Stimulated activated CD8-positive, alpha-beta memory T cell treated with anti-CD3 and anti-CD28 coated beads, Interleukin-7, amount 100 ng/mL, for 1 hour (primary cell): ENCODE measurements around the gene TRIM72.
"Not testable (repeated sequence)": the region's sequence is repeated elsewhere in the genome, so short reads cannot be mapped to it uniquely, and the experiment has no call there.

Experiments used
- DNase-seq, 2 donors: peaks; one replicate each; pipeline ENCODE4 v3.0.0-alpha.2; 2020; ENCODE audit warnings: low read depth in 2 of 2

TRIM72 gene

GRCh38 chr16:31256466-31256865, 42.5 kb downstream of the TRIM72 start:
- DNase-seq, result no peak

- no peak for DNase-seq
These were observed 44.4 kb downstream of the TRIM72 start for GRCh38 chr16:31258366-31258765.

DNA sequence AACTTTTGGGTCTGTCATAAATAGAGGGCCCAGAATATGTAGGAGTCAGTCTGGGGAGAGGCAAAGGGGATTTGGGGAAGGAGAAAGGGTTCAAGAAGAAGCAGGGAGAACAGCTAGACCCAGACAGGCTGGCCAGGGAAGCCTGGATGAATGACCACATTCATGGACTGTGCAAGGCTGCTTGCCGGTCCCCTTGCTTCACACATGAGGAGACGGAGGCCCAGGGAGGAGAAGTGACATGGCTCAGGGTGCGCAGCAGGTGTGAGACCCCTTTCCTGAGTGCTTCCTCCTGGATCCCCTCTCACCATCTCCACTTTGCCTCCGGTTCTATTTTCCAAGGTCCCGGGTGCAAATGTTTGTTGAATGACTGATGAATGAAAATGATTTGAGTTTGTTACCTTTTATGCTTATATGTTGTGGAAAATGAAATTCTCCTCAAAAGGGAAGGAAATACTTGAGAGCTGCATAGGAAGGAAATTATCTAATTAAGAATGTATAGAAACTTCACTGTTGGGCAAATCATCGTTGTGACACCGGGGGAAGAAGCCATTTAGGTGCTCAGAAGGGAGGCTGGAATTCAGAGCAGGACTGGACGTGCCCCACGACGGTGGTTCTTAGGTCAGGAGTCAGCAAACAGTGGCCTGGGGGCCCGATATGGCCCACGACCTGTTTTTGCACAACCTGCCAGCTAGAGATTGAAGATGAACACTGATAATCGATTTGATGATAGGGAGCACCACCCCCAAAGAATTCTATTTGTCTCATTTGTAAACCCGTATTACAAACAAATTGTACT, 46.4 kb downstream of the TRIM72 start:
- no peak for DNase-seq

DNA sequence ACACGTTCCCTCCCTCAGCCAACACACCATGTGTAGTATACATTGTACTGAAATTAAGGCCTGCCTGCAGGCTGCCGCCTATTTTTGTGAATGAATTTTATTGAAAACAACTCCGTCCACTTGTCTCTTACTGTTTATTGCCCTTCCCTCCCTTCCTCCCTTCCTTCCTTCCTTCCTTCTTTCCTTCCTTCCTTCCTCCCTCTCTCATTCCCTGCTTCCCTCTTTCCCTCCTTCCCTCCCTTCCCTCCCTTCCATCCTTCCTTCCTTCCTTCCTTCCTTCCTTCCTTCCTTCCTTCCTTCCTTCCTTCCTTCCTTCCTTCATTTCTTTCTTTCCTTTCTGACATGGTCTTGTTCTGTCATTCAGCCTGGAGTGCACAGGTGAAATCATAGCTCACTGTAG, 48.2 kb downstream of the TRIM72 start:
- DNase-seq, result no peak

DNA sequence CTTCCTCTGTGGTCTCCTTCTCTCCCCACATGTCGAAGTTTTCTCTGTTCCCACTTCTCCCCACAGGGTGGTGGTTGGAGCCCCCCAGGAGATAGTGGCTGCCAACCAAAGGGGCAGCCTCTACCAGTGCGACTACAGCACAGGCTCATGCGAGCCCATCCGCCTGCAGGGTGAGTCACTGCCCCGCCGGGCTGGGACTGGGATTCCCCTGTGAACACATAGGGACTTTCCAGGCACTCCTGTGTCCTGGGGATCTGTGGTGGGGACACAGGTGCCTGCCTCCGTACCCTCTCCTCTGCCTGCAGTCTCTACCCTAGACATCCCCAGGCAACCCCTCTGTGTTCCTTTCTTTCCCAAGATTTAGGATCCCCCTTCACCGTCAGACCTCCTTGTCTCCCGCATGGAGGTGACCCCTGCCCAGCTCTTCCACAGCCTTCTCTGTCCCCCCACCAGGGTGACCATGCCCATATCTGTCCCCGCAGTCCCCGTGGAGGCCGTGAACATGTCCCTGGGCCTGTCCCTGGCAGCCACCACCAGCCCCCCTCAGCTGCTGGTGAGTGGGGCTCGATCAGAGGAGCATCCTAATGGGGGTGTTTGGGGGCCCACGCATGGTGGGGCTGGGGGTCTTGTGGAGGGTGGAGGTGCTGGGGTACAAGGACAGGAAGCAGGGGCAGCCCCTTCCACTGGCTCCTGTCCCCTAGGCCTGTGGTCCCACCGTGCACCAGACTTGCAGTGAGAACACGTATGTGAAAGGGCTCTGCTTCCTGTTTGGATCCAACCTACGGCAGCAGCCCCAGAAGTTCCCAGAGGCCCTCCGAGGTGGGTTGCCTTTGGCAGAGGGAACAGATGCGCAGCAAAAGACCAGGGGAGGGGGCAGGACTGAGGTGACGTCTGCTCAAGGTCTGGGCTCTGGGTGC, 51.7 kb downstream of the TRIM72 start:
- peak; percentile 18 to 36 for DNase-seq

- no peak for DNase-seq
These were observed 53.6 kb downstream of the TRIM72 start for GRCh38 chr16:31267332-31268032.

GRCh38 chr16:31268033-31268365, 54.1 kb downstream of the TRIM72 start:
- no peak for DNase-seq

DNA sequence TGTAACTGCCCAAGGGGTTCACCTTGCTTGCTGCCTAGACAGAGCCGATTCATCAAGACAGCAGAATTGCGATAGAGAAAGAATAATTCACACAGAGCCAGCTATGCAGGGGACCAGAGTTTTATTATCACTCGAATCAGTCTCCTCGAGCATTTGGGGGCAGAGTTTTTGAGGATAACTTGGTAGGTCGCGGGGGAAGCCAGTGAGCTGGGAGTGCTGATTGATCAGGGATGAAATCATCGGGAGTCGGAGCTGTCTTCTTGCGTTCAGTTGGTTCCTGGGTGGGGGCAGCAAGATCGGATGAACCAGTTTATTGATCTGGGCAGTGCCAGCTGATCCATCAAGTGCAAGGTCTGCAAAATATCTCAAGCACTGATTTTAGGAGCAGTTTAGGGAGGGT, 55.0 kb downstream of the TRIM72 start:
- no peak for DNase-seq

DNA sequence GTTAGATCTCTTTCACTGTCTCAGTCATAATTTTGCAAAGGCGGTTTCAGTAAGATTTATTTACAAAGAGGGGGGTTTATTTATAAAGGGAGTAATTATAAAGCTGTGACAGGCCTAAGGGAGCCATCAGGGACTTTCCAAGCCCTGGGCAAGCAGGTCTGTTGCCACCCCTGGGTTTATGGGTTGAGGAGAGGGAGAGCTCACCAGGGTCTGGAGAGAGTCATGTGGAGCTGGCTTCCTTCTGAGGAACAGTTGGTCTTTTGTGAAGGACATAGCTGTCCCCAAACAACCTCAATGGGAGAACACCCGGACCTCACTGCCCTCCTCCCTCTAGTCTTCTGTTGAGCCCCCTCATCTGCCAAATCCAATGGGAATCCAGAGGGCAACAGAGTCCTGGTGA, 55.6 kb downstream of the TRIM72 start:
- DNase-seq, result no peak

DNA sequence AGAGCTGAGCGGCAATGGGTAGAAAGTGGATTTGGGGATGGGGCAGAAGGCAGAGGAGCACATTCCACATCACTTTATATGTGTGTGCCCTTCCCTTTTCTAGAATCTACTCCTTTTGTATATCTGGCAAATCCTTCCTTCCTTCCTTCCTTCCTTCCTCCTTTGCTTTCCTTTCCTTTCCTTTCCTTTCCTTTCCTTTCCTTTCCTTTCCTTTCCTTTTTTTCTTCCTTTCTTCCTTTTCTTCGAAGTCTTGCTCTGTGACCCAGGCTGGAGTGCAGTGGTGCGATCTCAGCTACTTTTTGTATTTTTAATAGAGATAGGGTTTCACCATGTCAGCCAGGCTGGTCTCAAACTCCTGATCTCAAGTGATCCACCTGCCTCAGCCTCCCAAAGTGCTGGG, 56.1 kb downstream of the TRIM72 start:
- DNase-seq, result not testable (repeated sequence)

DNA sequence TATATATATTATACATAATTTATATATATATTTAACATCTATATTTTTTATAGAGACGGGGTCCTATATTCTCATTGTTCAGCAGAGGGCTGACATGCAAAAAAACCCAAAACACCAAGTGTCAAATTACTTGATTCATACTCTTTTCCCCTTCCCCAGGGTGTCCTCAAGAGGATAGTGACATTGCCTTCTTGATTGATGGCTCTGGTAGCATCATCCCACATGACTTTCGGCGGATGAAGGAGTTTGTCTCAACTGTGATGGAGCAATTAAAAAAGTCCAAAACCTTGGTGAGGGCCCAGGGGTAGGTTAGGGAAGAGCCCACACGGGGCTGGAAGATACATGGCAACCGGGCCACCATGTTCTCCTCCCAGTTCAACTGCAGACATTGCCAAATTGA, 56.9 kb downstream of the TRIM72 start:
- DNase-seq, result no peak

GRCh38 chr16:31271621-31272190, 57.8 kb downstream of the TRIM72 start:
- no peak for DNase-seq

- no peak for DNase-seq
These were observed 59.3 kb downstream of the TRIM72 start for GRCh38 chr16:31273187-31273586.

DNA sequence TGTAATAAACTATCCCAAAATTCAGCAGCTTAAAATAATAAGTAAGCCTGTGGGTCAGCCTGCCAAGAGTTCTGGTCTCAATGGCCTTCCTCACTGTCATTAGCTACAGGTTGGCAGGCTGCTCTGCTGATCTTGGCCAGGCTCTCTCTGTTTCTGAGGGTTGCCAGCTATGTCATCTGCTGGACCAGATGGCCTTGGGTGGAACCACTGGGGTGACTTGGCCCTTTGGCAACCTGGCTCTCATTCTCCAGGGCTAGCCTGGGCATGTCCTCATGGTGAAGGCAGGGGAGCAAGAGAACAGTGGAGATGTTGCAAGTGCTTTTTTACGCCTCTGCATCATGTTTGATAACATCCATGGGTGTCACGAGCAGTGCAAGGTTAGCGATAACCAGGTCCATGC, 59.8 kb downstream of the TRIM72 start:
- DNase-seq, result no peak

GRCh38 chr16:31274831-31275816, 61.2 kb downstream of the TRIM72 start:
- no peak for DNase-seq

DNA sequence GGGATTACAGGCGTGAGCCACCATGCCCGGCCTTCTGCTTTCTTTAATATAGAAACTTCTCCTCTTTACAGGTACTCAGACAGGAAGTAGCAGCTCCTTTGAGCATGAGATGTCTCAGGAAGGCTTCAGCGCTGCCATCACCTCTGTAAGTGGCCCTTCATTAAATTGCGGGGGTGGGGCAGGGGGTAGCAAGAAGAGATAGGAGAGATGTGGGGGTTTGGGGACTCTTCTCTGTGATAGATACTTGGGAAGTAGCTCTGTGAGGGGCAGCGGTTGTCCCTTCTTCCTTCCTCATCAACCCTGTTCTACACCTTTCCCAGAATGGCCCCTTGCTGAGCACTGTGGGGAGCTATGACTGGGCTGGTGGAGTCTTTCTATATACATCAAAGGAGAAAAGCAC, 62.7 kb downstream of the TRIM72 start:
- no peak for DNase-seq

- DNase-seq, result no peak
These were observed 63.8 kb downstream of the TRIM72 start for GRCh38 chr16:31277659-31278260.

DNA sequence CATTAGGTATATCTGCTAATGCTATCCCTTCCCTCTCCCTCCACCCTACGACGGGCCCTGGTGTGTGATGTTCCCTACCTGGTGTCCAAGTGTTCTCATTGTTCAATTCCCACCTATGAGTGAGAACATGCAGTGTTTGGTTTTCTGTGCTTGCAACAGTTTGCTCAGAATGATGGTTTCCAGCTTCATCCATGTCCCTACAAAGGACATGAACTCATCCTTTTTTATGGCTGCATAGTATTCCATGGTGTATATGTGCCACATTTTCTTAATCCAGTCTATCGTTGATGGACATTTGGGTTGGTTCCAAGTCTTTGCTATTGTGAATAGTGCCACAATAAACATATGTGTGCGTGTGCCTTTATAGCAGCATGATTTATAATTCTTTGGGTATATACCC, 64.9 kb downstream of the TRIM72 start:
- not testable (repeated sequence) for DNase-seq
